Vagina (tissue), 2 donors: ENCODE results near the gene ARHGAP26.

Experiments used
- POLR2A ChIP-seq, 2 donors: fragments of 450-650 bp; IDR thresholded peaks; one replicate each; pipeline ENCODE4 v1.6.1; 2017; ENCODE audit warnings: antibody characterized with exemption in 2 of 2, mild to moderate bottlenecking in 2 of 2, moderate library complexity in 2 of 2
- POLR2AphosphoS5 ChIP-seq, 2 donors: sonication (generic); formaldehyde crosslinking; IDR thresholded peaks; one replicate each; pipeline ENCODE4 v1.9.0; 2017; ENCODE audit warnings: antibody characterized with exemption in 2 of 2, mild to moderate bottlenecking in 2 of 2, low read depth in 1 of 2; ENCODE audit not compliant: insufficient read depth in 1 of 2
- TF ChIP-seq, protein P1 (sequence below), 3 experiments: fragments of 450-650 bp in 2 of 3; fragments of 200-600 bp in 1 of 3; sonication (generic) in 1 of 3; IDR thresholded peaks; one replicate each; pipeline ENCODE4 v1.5.1; 2017 to 2019; ENCODE audit warnings: antibody characterized with exemption in 3 of 3, mild to moderate bottlenecking in 2 of 3, moderate library complexity in 2 of 3

GRCh38 chr5:143085319-143085917 lies 315.2 kb downstream of the ARHGAP26 start:
- TF ChIP-seq, protein P1, sequence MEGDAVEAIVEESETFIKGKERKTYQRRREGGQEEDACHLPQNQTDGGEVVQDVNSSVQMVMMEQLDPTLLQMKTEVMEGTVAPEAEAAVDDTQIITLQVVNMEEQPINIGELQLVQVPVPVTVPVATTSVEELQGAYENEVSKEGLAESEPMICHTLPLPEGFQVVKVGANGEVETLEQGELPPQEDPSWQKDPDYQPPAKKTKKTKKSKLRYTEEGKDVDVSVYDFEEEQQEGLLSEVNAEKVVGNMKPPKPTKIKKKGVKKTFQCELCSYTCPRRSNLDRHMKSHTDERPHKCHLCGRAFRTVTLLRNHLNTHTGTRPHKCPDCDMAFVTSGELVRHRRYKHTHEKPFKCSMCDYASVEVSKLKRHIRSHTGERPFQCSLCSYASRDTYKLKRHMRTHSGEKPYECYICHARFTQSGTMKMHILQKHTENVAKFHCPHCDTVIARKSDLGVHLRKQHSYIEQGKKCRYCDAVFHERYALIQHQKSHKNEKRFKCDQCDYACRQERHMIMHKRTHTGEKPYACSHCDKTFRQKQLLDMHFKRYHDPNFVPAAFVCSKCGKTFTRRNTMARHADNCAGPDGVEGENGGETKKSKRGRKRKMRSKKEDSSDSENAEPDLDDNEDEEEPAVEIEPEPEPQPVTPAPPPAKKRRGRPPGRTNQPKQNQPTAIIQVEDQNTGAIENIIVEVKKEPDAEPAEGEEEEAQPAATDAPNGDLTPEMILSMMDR (IDR thresholded peaks at IDR 0.05): no peak
- TF ChIP-seq POLR2AphosphoS5 (IDR thresholded peaks at IDR 0.05; ENCODE audit: insufficient read depth in 1 of 2, low read depth in 1 of 2) (no peak), POLR2A (IDR thresholded peaks at IDR 0.05) (no peak)
